ENCODE data around the gene ZNF408.

Gene ZNF408

DNA sequence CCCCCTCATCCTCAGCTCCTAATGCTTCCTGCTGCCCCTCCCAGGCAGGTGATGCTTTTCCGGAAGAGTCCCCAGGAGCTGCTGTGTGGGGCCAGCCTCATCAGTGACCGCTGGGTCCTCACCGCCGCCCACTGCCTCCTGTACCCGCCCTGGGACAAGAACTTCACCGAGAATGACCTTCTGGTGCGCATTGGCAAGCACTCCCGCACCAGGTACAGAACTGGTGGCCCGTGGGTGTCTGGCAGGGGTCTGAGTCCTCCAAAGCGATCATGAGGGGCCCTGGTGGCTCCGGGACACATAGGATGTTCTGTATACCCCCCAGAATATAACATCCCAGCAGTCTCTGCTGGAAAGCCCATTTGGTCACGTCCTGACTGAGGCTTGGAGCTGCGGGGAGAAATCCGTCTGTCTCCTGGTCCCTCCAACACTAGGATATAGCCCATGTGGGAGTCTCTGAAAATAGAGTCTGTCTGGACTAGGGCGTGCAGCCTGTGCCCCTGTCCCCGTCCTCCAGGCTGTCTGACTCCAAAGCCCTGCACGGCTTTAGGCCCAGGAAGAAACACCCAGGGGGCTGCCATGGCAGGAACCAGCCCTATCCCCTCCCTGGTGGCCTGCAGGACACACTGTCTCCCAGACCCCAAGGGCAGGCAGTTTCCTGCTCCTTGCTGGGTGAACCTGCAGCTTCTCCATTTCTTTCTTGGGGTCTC is 27.3 kb downstream of the ZNF408 start:
- DNase-seq (ENCODE audit: low spot score), result no peak

- DNase-seq (ENCODE audit: low spot score), result no peak
Observed at GRCh38 chr11:46728659-46729040, 27.8 kb downstream of the ZNF408 start.

DNA sequence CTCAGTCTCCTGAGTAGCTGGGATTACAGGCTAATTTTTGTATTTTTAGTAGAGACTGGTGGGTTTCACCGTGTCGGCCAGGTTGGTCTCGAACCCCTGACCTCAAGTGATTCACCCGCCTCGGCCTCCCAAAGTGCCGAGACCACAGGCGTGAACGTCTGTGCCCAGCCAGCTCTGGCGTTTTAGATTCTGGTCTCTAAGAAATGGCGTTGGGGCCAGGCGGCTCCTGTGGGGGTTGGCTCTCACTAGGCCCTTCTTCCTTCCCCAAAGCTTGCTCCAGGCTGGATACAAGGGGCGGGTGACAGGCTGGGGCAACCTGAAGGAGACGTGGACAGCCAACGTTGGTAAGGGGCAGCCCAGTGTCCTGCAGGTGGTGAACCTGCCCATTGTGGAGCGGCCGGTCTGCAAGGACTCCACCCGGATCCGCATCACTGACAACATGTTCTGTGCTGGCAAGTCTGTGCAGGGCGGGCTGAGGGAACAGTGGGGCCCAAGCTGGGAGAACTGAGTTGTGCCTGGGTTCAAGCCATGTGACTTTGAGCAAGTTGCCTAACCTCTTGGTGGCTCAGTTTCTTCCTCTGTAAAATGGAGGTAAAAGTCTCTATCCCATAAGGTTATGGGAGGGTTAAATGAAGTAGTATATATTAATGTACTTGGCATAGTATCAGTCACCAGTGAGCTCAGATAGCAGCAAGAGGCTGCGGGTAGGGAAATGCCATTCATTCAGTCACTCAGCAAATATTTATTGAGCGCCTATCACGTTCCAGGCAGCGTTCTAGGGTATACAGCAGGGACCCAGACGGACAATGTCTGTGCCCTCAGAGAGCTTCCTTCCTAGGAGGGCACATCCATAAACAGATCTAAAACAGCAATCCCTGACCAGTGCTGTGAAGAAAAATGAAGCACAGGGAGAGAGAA is 28.5 kb downstream of the ZNF408 start:
- no peak for DNase-seq (ENCODE audit: low spot score)

DNA sequence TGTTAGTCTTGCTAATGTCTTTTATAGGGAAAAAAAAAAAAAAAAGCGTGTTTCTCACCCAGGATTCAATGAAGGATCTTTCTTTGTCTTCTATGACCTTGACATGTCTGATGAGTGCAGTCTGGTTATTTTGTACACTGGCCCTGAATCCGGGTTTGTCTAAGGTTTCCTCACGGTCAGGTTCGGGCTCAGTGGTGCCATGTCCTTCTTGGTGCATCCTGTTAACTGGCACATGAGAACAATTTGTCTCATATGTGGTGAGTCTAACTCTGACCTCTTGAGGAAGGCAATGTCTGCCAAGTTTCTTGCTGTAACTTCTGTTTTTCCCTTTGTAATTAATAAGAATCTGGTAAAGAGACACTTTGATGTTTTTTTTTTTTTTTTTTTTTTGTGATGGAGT is 30.7 kb downstream of the ZNF408 start:
- DNase-seq (ENCODE audit: low spot score), result no peak

DNA sequence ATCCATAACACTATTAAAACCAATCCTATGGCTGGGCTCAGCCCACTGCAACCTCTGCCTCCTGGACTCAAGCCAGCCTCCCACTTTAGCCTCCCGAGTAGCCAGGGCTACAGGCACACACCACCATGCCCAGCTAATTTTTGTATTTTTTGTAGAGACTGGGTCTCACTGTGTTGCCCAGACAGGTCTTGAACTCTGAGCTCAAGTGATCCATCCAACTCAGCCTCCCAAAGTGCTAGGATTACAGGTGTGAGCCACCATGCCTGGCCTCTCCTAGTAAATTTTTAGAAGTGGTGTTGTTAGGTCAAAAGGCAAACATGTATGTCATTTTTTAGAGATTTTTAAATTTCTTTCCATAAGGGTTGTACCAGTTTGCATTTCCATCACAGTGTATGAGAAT is 32.4 kb downstream of the ZNF408 start:
- DNase-seq (ENCODE audit: low spot score), result no peak

DNA sequence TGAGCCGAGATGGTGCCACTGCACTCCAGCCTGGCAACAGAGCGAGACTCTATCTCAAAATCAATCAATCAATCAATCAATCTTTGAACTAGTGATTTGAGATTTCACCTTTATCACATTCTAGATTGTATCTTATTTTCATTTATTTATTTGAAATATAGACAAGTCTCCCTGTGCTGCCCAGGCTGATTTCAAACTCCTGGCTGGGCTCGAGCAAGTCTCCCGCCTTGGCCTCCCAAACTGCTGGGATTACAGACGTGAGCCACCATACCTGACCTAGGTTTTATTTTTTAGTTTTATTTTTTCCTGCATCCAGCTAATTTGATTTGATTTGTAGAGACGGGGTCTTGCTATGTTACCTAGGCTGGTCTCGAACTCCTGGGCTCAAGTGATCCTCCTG is 35.3 kb downstream of the ZNF408 start:
- no peak for DNase-seq (ENCODE audit: low spot score)

DNA sequence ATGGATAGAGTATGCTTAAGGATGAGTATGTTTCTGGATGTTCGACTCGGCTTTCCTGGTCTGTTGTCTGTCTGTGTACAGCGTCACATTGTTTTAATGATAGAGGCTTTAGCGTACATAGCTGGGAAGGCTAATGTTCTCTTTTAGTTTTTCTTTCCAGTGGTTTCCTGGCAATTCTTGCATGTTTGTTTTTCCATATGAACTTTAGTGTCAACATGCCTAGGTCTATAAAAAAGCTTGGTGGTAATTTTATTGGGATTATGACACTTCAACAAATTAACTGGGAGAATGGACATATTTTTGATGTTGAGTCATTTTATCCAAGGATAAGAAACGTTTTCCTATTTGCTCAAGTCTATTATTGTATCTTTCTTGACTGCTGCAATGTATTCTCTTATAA is 35.8 kb downstream of the ZNF408 start:
- DNase-seq (ENCODE audit: low spot score), result no peak

DNA sequence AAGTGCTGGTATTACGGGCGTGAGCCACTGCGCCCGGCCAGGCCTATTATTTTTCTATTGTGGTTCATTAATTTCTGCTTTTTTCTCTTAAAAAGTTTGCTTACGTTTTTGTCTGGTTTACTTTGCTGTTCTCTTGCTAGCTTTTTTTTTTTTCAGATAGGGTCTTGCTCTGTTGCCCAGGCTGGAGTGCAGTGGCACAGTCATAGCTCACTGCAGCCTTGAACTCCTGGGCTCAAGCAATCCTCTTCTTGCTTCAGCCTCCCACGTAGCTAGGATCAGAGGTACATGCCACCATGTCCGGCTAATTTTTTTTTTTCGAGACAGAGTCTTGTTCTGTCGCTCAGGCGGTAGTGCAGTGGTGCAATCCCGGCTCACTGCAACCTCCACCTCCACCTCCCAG is 36.9 kb downstream of the ZNF408 start:
- DNase-seq (ENCODE audit: low spot score), result no peak

- DNase-seq (ENCODE audit: low spot score), result no peak
Observed at GRCh38 chr11:46738887-46739286, 38.1 kb downstream of the ZNF408 start.

DNA sequence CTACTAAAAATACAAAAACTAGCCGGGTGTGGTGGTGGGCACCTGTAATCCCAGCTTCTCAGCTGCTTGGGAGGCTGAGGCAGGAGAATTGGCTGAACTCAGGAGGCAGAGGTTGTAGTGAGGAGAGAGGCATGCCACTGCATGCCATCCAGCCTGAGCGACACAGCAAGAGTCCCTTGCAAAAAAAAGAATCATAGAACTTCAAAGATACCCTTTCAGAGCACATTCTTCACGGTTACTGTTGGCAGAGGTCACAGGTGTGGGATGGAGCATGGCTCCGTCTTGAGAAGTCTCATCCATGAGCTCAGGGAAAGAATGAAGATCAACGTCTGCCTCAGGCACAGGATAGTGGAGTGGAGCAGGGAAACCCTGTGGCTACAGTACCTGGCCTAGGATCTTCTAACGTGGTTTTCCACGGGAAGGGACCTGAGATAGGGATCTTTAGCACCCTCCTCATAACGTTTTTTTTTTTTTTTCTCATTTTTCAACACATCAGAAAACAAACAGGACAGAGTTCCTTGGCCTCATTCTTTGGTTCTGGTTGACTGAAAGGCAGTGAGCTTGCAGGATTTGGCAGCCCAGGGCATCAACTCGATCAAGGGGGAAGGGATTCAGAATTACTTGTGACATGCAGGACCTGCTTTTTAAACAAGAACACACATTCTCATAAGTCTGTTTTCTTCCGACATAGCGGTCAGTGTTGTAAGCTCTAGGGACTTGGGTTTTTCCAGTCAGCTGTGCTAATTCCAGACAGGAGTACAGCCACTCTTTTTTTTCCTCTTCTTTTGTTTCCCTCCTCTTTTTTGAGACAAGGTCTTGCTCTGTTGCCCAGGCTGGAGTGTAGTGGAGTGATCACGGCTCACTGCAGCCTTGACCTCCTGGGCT is 41.0 kb downstream of the ZNF408 start:
- no peak for DNase-seq (ENCODE audit: low spot score)

DNA sequence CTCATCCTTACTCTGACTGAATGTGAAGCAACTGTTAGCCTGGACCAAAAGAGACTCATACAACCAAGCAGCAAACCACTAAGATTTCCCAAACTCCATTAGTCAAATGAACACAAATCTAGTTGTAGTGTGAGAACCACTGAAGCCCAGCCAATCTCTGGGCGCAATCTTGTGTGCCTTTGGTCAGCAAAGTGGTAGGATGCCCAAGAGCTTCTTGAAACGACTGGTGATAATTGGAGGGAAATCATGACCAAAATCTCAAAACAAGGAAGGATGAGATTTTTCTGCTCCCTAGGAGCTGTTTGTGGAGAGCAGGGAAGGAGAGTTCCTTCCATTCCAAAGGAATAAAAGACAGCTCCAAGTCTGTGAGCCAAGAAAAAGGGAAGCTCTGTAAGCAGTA is 42.2 kb downstream of the ZNF408 start:
- no peak for DNase-seq (ENCODE audit: low spot score)

GRCh38 chr11:46743693-46744339 is 43.0 kb downstream of the ZNF408 start:
- DNase-seq (ENCODE audit: low spot score), result no peak

- DNase-seq (ENCODE audit: low spot score), result no peak
Observed at GRCh38 chr11:46745328-46745727, 44.5 kb downstream of the ZNF408 start.

GRCh38 chr11:46745995-46746394 is 45.2 kb downstream of the ZNF408 start:
- no peak for DNase-seq (ENCODE audit: low spot score)

DNA sequence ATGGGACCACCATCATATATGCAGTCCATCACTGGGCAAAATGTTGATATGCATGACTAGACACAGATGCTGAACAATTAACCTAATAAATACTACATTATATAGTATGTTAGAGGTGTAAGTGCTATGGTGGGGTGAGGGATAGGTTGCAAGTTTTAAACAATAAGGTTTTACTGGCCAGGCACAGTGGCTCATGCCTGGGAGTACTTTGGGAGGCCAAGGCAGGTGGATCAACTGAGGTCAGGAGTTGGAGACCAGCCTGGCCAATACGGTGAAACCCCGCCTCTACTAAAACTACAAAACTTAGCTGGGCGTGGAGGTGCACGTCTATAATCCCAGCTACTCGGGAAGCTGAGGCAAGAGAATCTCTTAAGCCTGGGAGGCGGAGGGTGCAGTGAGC is 46.3 kb downstream of the ZNF408 start:
- DNase-seq (ENCODE audit: low spot score), result no peak
